A172 (cell line): ENCODE measurements around the gene CLDN5. TPM values are rescaled to one million over a fixed set of nuclear protein-coding genes. Genes with fewer than 3 reads are reported as not detected.

Experiments
- DNase-seq: peaks from one replicate; pipeline ENCODE4 v3.0.0-alpha.2; 2015; ENCODE audit warnings: low spot score
- total RNA-seq: library from RNA; depleted of rRNA; stranded (reverse); fragments of >200 nt; shearing (Covaris generic); gene quantifications from 2 replicates; pipeline ENCODE4 v1.2.3, GENCODE V29; 2014; rRNA removed

CLDN5 gene
- total RNA-seq = not detected in 2 replicates

GRCh38 chr22:19524170-19525115, at the start of gene CLDN5:
CLDN5 (minus strand) TSS chr22:19524410; CDS start chr22:19524255, 155 bp downstream.
- DNase-seq = no peak

GRCh38 chr22:19571995-19572394, 47.8 kb upstream of the CLDN5 start:
- no peak for DNase-seq

GRCh38 chr22:19571207-19571795, 47.1 kb upstream of the CLDN5 start:
- DNase-seq = no peak

GRCh38 chr22:19569976-19570375, 45.8 kb upstream of the CLDN5 start:
- DNase-seq = no peak

GRCh38 chr22:19569276-19569640, 45.0 kb upstream of the CLDN5 start:
- no peak for DNase-seq

GRCh38 chr22:19568337-19569275, 44.4 kb upstream of the CLDN5 start:
- DNase-seq = peak; percentile 80

GRCh38 chr22:19567157-19568009, 43.2 kb upstream of the CLDN5 start:
- no peak for DNase-seq

GRCh38 chr22:19566279-19567156, 42.3 kb upstream of the CLDN5 start:
- DNase-seq = no peak

GRCh38 chr22:19565382-19566278, 41.4 kb upstream of the CLDN5 start:
- DNase-seq = peak; percentile 4

- no peak for DNase-seq
Measured at GRCh38 chr22:19559956-19560355, 35.7 kb upstream of the CLDN5 start.

GRCh38 chr22:19559324-19559811, 35.2 kb upstream of the CLDN5 start:
- DNase-seq = no peak

GRCh38 chr22:19556963-19557545, 32.8 kb upstream of the CLDN5 start:
- DNase-seq = no peak

GRCh38 chr22:19555651-19556050, 31.4 kb upstream of the CLDN5 start:
- no peak for DNase-seq

GRCh38 chr22:19554834-19555404, 30.7 kb upstream of the CLDN5 start:
- DNase-seq = peak; percentile 28

- no peak for DNase-seq
Measured at GRCh38 chr22:19553201-19553600, 29.0 kb upstream of the CLDN5 start.

GRCh38 chr22:19550382-19550781, 26.2 kb upstream of the CLDN5 start:
- DNase-seq = no peak

- DNase-seq = no peak
Measured at GRCh38 chr22:19549428-19549827, 25.2 kb upstream of the CLDN5 start.

GRCh38 chr22:19548964-19549363, 24.8 kb upstream of the CLDN5 start:
- no peak for DNase-seq
